Measurements from ENCODE around the gene LGALS12. TPM values are rescaled to one million over a fixed set of nuclear protein-coding genes. Genes with fewer than 3 reads are reported as not detected.
A peak's percentile ranks its signal among the peaks of the same experiment; 100 is the strongest.
"Not testable (repeated sequence)": the region's sequence is repeated elsewhere in the genome, so short reads cannot be mapped to it uniquely, and the experiment has no call there.

LGALS12 gene
- total RNA-seq, 1 experiment from 2014 or later = 0.39 TPM

GRCh38 chr11:63511048-63511748, 5.3 kb downstream of the LGALS12 start:
- Histone ChIP-seq H3K9me3 (replicated peaks) (no peaks in the 10 kb centered on the region), H3K4me1 (replicated peaks) (peaks cover 37% of the 10 kb centered on the region), H3K36me3 (no peaks in the 10 kb centered on the region), H3K27me3 (replicated peaks) (no peaks in the 10 kb centered on the region), H3K27ac (peak overlapping the region; percentile 38), H3K4me3 (no peak overlapping the region)
- DNase-seq (ENCODE audit: low read depth in 1 of 2, low spot score in 2 of 2) = no peak

- H3K4me1 ChIP-seq (replicated peaks) = peaks cover 46% of the 10 kb centered on the region
- no peaks in the 10 kb centered on the region for H3K36me3 ChIP-seq
- H3K27ac ChIP-seq = no peak overlapping the region
- H3K4me3 ChIP-seq = no peak overlapping the region
- DNase-seq (ENCODE audit: low read depth in 1 of 2, low spot score in 2 of 2) = no peak
- H3K27me3 ChIP-seq (replicated peaks) = no peaks in the 10 kb centered on the region
- H3K9me3 ChIP-seq (replicated peaks) = no peaks in the 10 kb centered on the region
Measured at GRCh38 chr11:63512816-63513215, 6.9 kb downstream of the LGALS12 start.

- no peak for DNase-seq (ENCODE audit: low read depth in 1 of 2, low spot score in 2 of 2)
- no peaks in the 10 kb centered on the region for H3K36me3 ChIP-seq
- H3K4me1 ChIP-seq (replicated peaks) = peaks cover 47% of the 10 kb centered on the region
- no peak overlapping the region for H3K4me3 ChIP-seq
- no peaks in the 10 kb centered on the region for H3K9me3 ChIP-seq (replicated peaks)
- H3K27me3 ChIP-seq (replicated peaks) = no peaks in the 10 kb centered on the region
- no peak overlapping the region for H3K27ac ChIP-seq
Measured at GRCh38 chr11:63516109-63516508, 10.2 kb downstream of the LGALS12 start.

GRCh38 chr11:63517156-63517555, 11.3 kb downstream of the LGALS12 start:
- H3K9me3 ChIP-seq (replicated peaks) = no peaks in the 10 kb centered on the region
- H3K4me1 ChIP-seq (replicated peaks) = peaks cover 37% of the 10 kb centered on the region
- H3K27ac ChIP-seq = no peak overlapping the region
- H3K4me3 ChIP-seq = no peak overlapping the region
- no peaks in the 10 kb centered on the region for H3K36me3 ChIP-seq
- no peaks in the 10 kb centered on the region for H3K27me3 ChIP-seq (replicated peaks)
- DNase-seq (ENCODE audit: low read depth in 1 of 2, low spot score in 2 of 2) = no peak

- Histone ChIP-seq H3K36me3 (no peaks in the 10 kb centered on the region), H3K4me1 (replicated peaks) (peaks cover 39% of the 10 kb centered on the region), H3K4me3 (no peak overlapping the region), H3K27me3 (replicated peaks) (no peaks in the 10 kb centered on the region), H3K27ac (peak overlapping the region; percentile 9), H3K9me3 (replicated peaks) (no peaks in the 10 kb centered on the region)
- DNase-seq (ENCODE audit: low read depth in 1 of 2, low spot score in 2 of 2) = peak; percentile 50 to 94
Measured at GRCh38 chr11:63518548-63518947, 12.7 kb downstream of the LGALS12 start.

GRCh38 chr11:63520606-63521170, 14.8 kb downstream of the LGALS12 start:
- peaks cover 39% of the 10 kb centered on the region for H3K4me1 ChIP-seq (replicated peaks)

GRCh38 chr11:63521896-63522295, 16.0 kb downstream of the LGALS12 start:
- Histone ChIP-seq H3K27me3 (replicated peaks) (no peaks in the 10 kb centered on the region), H3K36me3 (no peaks in the 10 kb centered on the region), H3K4me3 (no peak overlapping the region), H3K4me1 (replicated peaks) (peaks cover 29% of the 10 kb centered on the region), H3K27ac (no peak overlapping the region), H3K9me3 (replicated peaks) (no peaks in the 10 kb centered on the region; the same call in 1 of the 2 replicates)
- DNase-seq (ENCODE audit: low read depth in 1 of 2, low spot score in 2 of 2) = no peak

More at GRCh38 chr11:63520606-63521170, 14.8 kb downstream of the LGALS12 start:
- Histone ChIP-seq H3K4me3 (no peak overlapping the region), H3K36me3 (no peaks in the 10 kb centered on the region), H3K27ac (no peak overlapping the region), H3K9me3 (replicated peaks) (no peaks in the 10 kb centered on the region; the same call in 1 of the 2 replicates), H3K27me3 (replicated peaks) (no peaks in the 10 kb centered on the region)
- no peak for DNase-seq (ENCODE audit: low read depth in 1 of 2, low spot score in 2 of 2)

- DNase-seq (ENCODE audit: low read depth in 1 of 2, low spot score in 2 of 2) = no peak
Measured at GRCh38 chr11:63523151-63523550, 17.3 kb downstream of the LGALS12 start.

GRCh38 chr11:63527667-63528066, 21.8 kb downstream of the LGALS12 start:
- no peak for DNase-seq (ENCODE audit: low read depth in 1 of 2, low spot score in 2 of 2)
- Histone ChIP-seq H3K9me3 (replicated peaks) (no peaks in the 10 kb centered on the region; the same call in 1 of the 2 replicates), H3K36me3 (no peaks in the 10 kb centered on the region), H3K27me3 (replicated peaks) (no peaks in the 10 kb centered on the region), H3K27ac (no peak overlapping the region), H3K4me3 (no peak overlapping the region), H3K4me1 (replicated peaks) (peaks cover 20% of the 10 kb centered on the region)

More at GRCh38 chr11:63523151-63523550, 17.3 kb downstream of the LGALS12 start:
- H3K4me3 ChIP-seq = no peak overlapping the region
- no peak overlapping the region for H3K27ac ChIP-seq
- H3K36me3 ChIP-seq = no peaks in the 10 kb centered on the region
- H3K27me3 ChIP-seq (replicated peaks) = no peaks in the 10 kb centered on the region
- H3K4me1 ChIP-seq (replicated peaks) = peaks cover 20% of the 10 kb centered on the region
- no peaks in the 10 kb centered on the region; the same call in 1 of the 2 replicates for H3K9me3 ChIP-seq (replicated peaks)

GRCh38 chr11:63528156-63528555, 22.3 kb downstream of the LGALS12 start:
- not testable (repeated sequence) for H3K9me3 ChIP-seq (replicated peaks); H3K27me3 ChIP-seq (replicated peaks); DNase-seq (ENCODE audit: low read depth in 1 of 2, low spot score in 2 of 2)

GRCh38 chr11:63528729-63529278, 22.9 kb downstream of the LGALS12 start:
- H3K27me3 ChIP-seq (replicated peaks); H3K9me3 ChIP-seq (replicated peaks); H3K27ac ChIP-seq; H3K4me3 ChIP-seq; H3K36me3 ChIP-seq; DNase-seq (ENCODE audit: low read depth in 1 of 2, low spot score in 2 of 2): not testable (repeated sequence)
- peaks cover 16% of the 10 kb centered on the region for H3K4me1 ChIP-seq (replicated peaks)

More at GRCh38 chr11:63528156-63528555, 22.3 kb downstream of the LGALS12 start:
- not testable (repeated sequence) for H3K4me3 ChIP-seq, H3K27ac ChIP-seq, H3K36me3 ChIP-seq
- H3K4me1 ChIP-seq (replicated peaks) = peaks cover 18% of the 10 kb centered on the region

GRCh38 chr11:63529373-63529772, 23.5 kb downstream of the LGALS12 start:
- H3K27me3 ChIP-seq (replicated peaks); H3K36me3 ChIP-seq; DNase-seq (ENCODE audit: low read depth in 1 of 2, low spot score in 2 of 2); H3K4me3 ChIP-seq; H3K27ac ChIP-seq; H3K9me3 ChIP-seq (replicated peaks): not testable (repeated sequence)
- H3K4me1 ChIP-seq (replicated peaks) = peaks cover 16% of the 10 kb centered on the region

- Histone ChIP-seq H3K36me3 (no peaks in the 10 kb centered on the region), H3K9me3 (replicated peaks) (no peaks in the 10 kb centered on the region), H3K27ac (no peak overlapping the region), H3K27me3 (replicated peaks) (no peaks in the 10 kb centered on the region), H3K4me3 (no peak overlapping the region), H3K4me1 (replicated peaks) (peaks cover 18% of the 10 kb centered on the region)
- DNase-seq (ENCODE audit: low read depth in 1 of 2, low spot score in 2 of 2) = no peak
Measured at GRCh38 chr11:63530021-63530420, 24.1 kb downstream of the LGALS12 start.

- not testable (repeated sequence) for H3K27me3 ChIP-seq (replicated peaks); H3K4me3 ChIP-seq; H3K36me3 ChIP-seq; H3K9me3 ChIP-seq (replicated peaks)
- Histone ChIP-seq H3K4me1 (replicated peaks) (peaks cover 30% of the 10 kb centered on the region), H3K27ac (peak overlapping the region; percentile 17)
- DNase-seq (ENCODE audit: low read depth in 1 of 2, low spot score in 2 of 2) = peak; percentile 59 to 78
Measured at GRCh38 chr11:63531074-63531792, 25.3 kb downstream of the LGALS12 start.

All from SJSA1 (cell line).